CD8-positive, alpha-beta memory T cell (primary cell): ENCODE data around the gene LEMD2. TPM values are rescaled to one million over a fixed set of nuclear protein-coding genes. Genes with fewer than 3 reads are reported as not detected.

Source experiments
- CTCF ChIA-PET: fragments of 350-600 bp; sonication (Branson Sonifier 250); formaldehyde crosslinking; loops from one replicate; lab custom pipeline; 2021; ENCODE audit warnings: antibody characterized with exemption; lab: Charles Lee
- POLR2A ChIA-PET: fragments of 350-600 bp; sonication (Branson Sonifier 250); formaldehyde crosslinking; loops from one replicate; lab custom pipeline; 2021; ENCODE audit warnings: antibody characterized with exemption; lab: Charles Lee
- DNase-seq, 5 donors: peaks; one replicate each; pipeline versions ENCODE4 v3.0.0 to v3.0.0-alpha.2; 2020 to 2022; ENCODE audit warnings: mixed read lengths in 1 of 5
- H3K27ac ChIP-seq: one replicate; pipeline ENCODE4 v1.7.0; 2013; ENCODE audit warnings: low read depth, mild to moderate bottlenecking, low read length, moderate library complexity
- H3K27me3 ChIP-seq: 2 replicates; pipeline ENCODE4 v1.7.0; 2013; ENCODE audit warnings: low read length, mild to moderate bottlenecking; ENCODE audit not compliant: insufficient read depth, poor library complexity, severe bottlenecking
- H3K36me3 ChIP-seq: 2 replicates; pipeline ENCODE4 v1.7.0; 2013; ENCODE audit warnings: mild to moderate bottlenecking, low read length, moderate library complexity; ENCODE audit not compliant: insufficient read depth
- H3K4me1 ChIP-seq: 2 replicates; pipeline ENCODE4 v1.7.0; 2013; ENCODE audit warnings: mild to moderate bottlenecking, low read length, moderate library complexity; ENCODE audit not compliant: insufficient read depth
- H3K4me3 ChIP-seq: 2 replicates; pipeline ENCODE4 v1.7.0; 2013; ENCODE audit warnings: mild to moderate bottlenecking, low read length
- H3K9me3 ChIP-seq: 2 replicates; pipeline ENCODE4 v1.7.0; 2013; ENCODE audit warnings: mild to moderate bottlenecking, low read length
- H3K27ac Mint-ChIP-seq, 8 donors: one replicate each; pipeline ENCODE4 v1.8.0; 2020 to 2021; ENCODE audit warnings: mixed read lengths in 8 of 8, mild to moderate bottlenecking in 6 of 8, inconsistent platforms in 3 of 8, moderate library complexity in 3 of 8
- H3K27me3 Mint-ChIP-seq, 2 donors: one replicate each; pipeline ENCODE4 v1.8.0; 2020 to 2021; ENCODE audit warnings: mixed read lengths in 2 of 2, mild to moderate bottlenecking in 1 of 2, moderate library complexity in 1 of 2
- H3K36me3 Mint-ChIP-seq, 3 donors: one replicate each; pipeline ENCODE4 v1.8.0; 2020 to 2021; ENCODE audit warnings: mixed read lengths in 3 of 3, inconsistent platforms in 1 of 3, mild to moderate bottlenecking in 1 of 3
- H3K4me1 Mint-ChIP-seq, 3 donors: one replicate each; pipeline ENCODE4 v1.8.0; 2020 to 2021; ENCODE audit warnings: mixed read lengths in 3 of 3, inconsistent platforms in 1 of 3, mild to moderate bottlenecking in 1 of 3
- H3K4me3 Mint-ChIP-seq, 7 donors: one replicate each; pipeline ENCODE4 v1.8.0; 2020 to 2021; ENCODE audit warnings: mixed read lengths in 7 of 7, mild to moderate bottlenecking in 6 of 7, moderate library complexity in 4 of 7, inconsistent platforms in 2 of 7
- H3K9me3 Mint-ChIP-seq, 5 donors: one replicate each; pipeline ENCODE4 v1.8.0; 2020 to 2022; ENCODE audit warnings: mixed read lengths in 5 of 5, mild to moderate bottlenecking in 3 of 5, moderate library complexity in 2 of 5, inconsistent platforms in 1 of 5
- polyA plus RNA-seq: library from polyadenylated mRNA; unstranded; fragments of 300-500 nt; fragmentation: Illumina TruSeq; gene quantifications from one replicate; pipeline ENCODE4 v1.2.3, GENCODE V29; 2021
- total RNA-seq, 2 experiments: library from RNA; stranded (reverse); gene quantifications; one replicate each; pipeline ENCODE4 v1.2.3, GENCODE V29; 2021

LEMD2 gene
- total and polyA plus RNA-seq, 3 experiments from 2014 or later = 45.4 to 55.5 (median 51.8) TPM

DNA sequence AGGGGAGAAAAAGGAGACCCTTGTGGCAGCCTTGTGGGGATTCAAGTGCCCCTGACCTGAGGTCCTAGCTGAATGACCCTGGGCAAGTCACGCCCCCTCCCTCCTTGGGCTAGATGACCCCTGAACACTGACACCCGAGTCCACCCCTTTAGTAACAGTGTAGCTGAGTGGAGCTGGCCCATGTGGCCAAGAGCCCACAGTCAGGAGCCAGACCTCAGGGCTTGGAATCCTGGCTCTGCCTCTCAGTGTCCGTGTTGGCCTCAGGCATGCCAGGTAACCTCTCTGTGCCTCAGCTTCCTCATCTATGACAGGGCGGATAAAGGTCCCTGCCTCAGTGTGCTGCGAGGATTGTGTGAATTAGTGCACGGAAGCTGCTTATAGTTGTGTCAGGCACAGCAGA lies 56.5 kb downstream of the LEMD2 start:
- Mint-ChIP-seq H3K27ac (no peak overlapping the region), H3K4me3 (no peak overlapping the region), H3K9me3 (no peaks in the 10 kb centered on the region), H3K4me1 (no peaks in the 10 kb centered on the region), H3K36me3 (no peaks in the 10 kb centered on the region), H3K27me3 (peaks cover 3 to 4% of the 10 kb centered on the region in 2 donors)
- Histone ChIP-seq H3K36me3 (no peaks in the 10 kb centered on the region), H3K4me3 (no peak overlapping the region), H3K27me3 (no peaks in the 10 kb centered on the region), H3K27ac (no peak overlapping the region), H3K4me1 (no peaks in the 10 kb centered on the region), H3K9me3 (no peaks in the 10 kb centered on the region)
- ChIA-PET CTCF (interaction anchor here (1.1 kb wide), 1 partner anchor 21 kb away, joined by 3 read pairs; the partner anchor contains the start of gene UQCC2), POLR2A (interaction anchor here (0.6 kb wide), 1 partner anchor 134 kb away, joined by 4 read pairs; no protein-coding TSS in a partner anchor)
- no peak for DNase-seq

DNA sequence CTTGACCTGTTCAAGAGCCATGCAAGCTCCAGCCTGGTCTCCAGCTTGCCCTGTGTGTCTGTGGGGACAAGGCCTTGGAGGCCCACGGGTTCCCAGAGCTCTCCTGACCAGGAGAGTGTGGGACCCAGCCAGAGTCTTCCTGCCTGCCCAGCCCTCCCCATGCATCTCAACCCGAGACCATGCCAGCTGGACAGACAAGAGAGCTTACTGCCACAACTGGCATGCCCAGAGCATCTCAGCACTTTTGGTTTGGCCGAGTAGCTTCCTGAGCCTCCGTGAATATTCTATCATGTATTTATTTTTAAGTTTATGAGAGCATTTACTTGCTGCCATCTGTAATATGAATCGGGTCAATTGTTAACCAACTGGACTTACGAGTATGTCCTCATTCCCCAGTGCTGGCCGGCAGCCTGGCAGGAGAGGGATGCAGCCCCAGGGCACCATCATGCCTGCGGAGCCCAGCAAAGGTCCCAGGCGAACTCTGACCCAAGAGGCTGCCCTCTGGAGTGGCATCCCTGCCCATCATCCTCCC lies 57.1 kb downstream of the LEMD2 start:
- Histone ChIP-seq H3K27ac (no peak overlapping the region), H3K9me3 (no peaks in the 10 kb centered on the region), H3K27me3 (no peaks in the 10 kb centered on the region), H3K4me1 (no peaks in the 10 kb centered on the region), H3K36me3 (no peaks in the 10 kb centered on the region), H3K4me3 (no peak overlapping the region)
- Mint-ChIP-seq H3K9me3 (no peaks in the 10 kb centered on the region), H3K4me1 (no peaks in the 10 kb centered on the region), H3K4me3 (no peak overlapping the region), H3K27ac (no peak overlapping the region), H3K27me3 (peaks cover 4 to 6% of the 10 kb centered on the region in 2 donors), H3K36me3 (no peaks in the 10 kb centered on the region)
- DNase-seq = no peak
- ChIA-PET POLR2A (interaction anchor here (0.6 kb wide), 1 partner anchor 133 kb away, joined by 4 read pairs; no protein-coding TSS in a partner anchor), CTCF (interaction anchor here (1.1 kb wide), 1 partner anchor 21 kb away, joined by 3 read pairs; the partner anchor contains the start of gene UQCC2)

DNA sequence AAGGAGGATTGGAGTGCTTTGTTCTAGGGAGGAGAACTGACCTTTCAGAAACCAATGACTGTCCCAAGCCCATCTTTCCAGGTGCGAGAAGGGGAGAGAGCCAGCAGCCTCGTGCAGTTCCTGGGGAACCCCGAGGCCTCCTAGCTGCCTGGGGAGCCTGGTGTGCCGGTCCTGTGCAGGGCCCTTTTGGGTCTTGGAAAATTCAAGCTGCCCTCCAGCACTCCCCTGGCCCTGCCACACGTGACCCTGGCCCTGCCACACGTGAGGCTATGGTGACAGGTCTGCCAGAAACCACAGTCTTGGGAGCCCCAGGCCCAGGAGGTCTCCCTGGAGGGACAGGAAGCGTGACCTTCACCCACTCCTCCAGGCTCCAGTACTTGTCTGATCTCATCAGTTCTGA lies 57.9 kb downstream of the LEMD2 start:
- H3K27me3 Mint-ChIP-seq = peaks cover 4 to 12% of the 10 kb centered on the region in 2 donors
- H3K4me3 Mint-ChIP-seq = no peak overlapping the region
- DNase-seq = no peak
- no peaks in the 10 kb centered on the region for H3K4me1 ChIP-seq
- no peaks in the 10 kb centered on the region for H3K9me3 ChIP-seq
- no peak overlapping the region for H3K27ac Mint-ChIP-seq
- H3K4me1 Mint-ChIP-seq = no peaks in the 10 kb centered on the region
- H3K27me3 ChIP-seq = no peaks in the 10 kb centered on the region
- H3K36me3 Mint-ChIP-seq = no peaks in the 10 kb centered on the region
- H3K27ac ChIP-seq = no peak overlapping the region
- ChIA-PET POLR2A (no interaction called here), CTCF (no interaction called here)
- H3K9me3 Mint-ChIP-seq = no peaks in the 10 kb centered on the region
- H3K4me3 ChIP-seq = no peak overlapping the region
- H3K36me3 ChIP-seq = no peaks in the 10 kb centered on the region

DNA sequence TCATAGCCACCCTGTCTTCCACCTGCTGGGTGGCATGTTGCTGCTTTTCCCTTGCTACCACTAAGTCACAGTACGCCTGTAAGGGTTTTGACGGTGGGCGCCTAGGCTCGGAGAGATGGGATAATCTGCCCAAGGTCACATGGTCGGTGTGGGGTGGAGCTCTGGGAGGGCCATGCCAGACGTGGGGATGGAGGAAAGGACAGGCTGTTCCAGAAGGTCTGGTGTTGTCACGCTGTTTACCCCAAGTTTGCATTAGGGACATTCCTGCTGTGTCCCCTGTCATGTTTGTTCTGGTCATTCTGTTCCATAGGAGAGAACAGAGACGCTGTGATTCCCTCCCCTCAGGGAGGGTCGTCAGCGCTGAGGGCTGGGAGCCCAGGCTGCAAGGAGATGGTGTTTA lies 58.3 kb downstream of the LEMD2 start:
- CTCF ChIA-PET = no interaction called here
- H3K4me1 Mint-ChIP-seq = no peaks in the 10 kb centered on the region
- H3K27ac ChIP-seq = no peak overlapping the region

DNA sequence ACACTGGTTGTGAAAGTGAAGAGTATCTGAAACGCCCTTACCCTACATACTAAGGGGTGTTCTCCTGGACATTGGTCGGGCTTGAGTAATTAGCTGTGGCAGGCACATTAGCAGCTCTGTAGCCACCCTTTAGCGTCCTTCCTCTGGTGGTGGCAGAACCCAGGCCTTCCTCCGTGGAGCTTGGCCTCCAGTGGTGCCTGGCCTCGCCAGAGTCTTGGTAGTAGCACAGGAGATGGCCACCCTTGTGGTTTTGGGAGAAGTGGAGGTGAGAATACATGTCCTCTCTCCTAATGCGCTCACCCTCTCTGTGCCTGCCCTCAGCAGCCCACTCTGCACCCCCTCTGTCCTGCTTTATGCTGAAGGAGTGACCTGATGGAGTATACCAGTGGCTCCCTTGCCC lies 59.9 kb downstream of the LEMD2 start:
- H3K36me3 ChIP-seq = no peaks in the 10 kb centered on the region
- ChIA-PET POLR2A (no interaction called here), CTCF (no interaction called here)
- no peaks in the 10 kb centered on the region for H3K9me3 ChIP-seq
- H3K9me3 Mint-ChIP-seq = no peaks in the 10 kb centered on the region
- no peaks in the 10 kb centered on the region for H3K27me3 ChIP-seq
- H3K4me3 ChIP-seq = no peak overlapping the region
- DNase-seq = no peak
- peaks cover 9 to 26% of the 10 kb centered on the region in 2 donors for H3K27me3 Mint-ChIP-seq
- H3K4me1 Mint-ChIP-seq = peaks cover 5 to 7% (median 7%) of the 10 kb centered on the region in 3 donors
- no peak overlapping the region for H3K4me3 Mint-ChIP-seq
- H3K27ac ChIP-seq = no peak overlapping the region
- peaks cover 7% of the 10 kb centered on the region for H3K4me1 ChIP-seq
- H3K27ac Mint-ChIP-seq = peak overlapping the region in 2 of 8 donors; percentile 8 to 56
- H3K36me3 Mint-ChIP-seq = no peaks in the 10 kb centered on the region

More for the DNA sequence above, 58.3 kb downstream of the LEMD2 start:
- POLR2A ChIA-PET = no interaction called here
- H3K27me3 ChIP-seq = no peaks in the 10 kb centered on the region
- H3K36me3 ChIP-seq = no peaks in the 10 kb centered on the region
- Mint-ChIP-seq H3K4me3 (no peak overlapping the region), H3K27ac (peak overlapping the region in 2 of 8 donors; percentile 3 to 78), H3K9me3 (no peaks in the 10 kb centered on the region), H3K36me3 (no peaks in the 10 kb centered on the region), H3K27me3 (peaks cover 4 to 14% of the 10 kb centered on the region in 2 donors)
- no peak overlapping the region for H3K4me3 ChIP-seq
- no peaks in the 10 kb centered on the region for H3K9me3 ChIP-seq
- DNase-seq = no peak
- H3K4me1 ChIP-seq = no peaks in the 10 kb centered on the region

DNA sequence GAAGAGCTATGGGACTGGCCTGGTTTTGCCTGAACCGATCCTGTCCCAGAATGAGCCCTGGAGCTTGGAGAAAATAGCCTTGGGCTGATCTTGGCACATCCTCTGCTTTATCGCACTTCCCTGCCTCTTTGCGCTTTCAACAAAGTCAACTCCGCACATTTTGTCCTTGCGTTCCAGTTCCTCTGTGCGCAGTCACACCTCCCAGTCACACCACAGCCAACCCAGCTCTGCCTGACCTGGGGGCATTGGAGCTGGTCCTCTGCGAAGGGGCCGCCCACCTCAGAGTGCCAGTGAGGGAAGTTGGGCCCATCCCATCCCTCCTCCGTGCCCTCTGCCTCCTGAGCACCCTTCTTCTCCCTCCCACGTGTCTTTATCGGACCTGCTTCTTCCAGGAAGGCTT lies 60.5 kb downstream of the LEMD2 start:
- Histone ChIP-seq H3K9me3 (no peaks in the 10 kb centered on the region), H3K36me3 (no peaks in the 10 kb centered on the region), H3K27me3 (no peaks in the 10 kb centered on the region), H3K27ac (no peak overlapping the region), H3K4me3 (no peak overlapping the region), H3K4me1 (peaks cover 14% of the 10 kb centered on the region)
- Mint-ChIP-seq H3K27me3 (peaks cover 10 to 30% of the 10 kb centered on the region in 2 donors), H3K9me3 (no peaks in the 10 kb centered on the region), H3K4me3 (no peak overlapping the region), H3K36me3 (no peaks in the 10 kb centered on the region), H3K4me1 (peaks cover 5 to 8% (median 7%) of the 10 kb centered on the region in 3 donors), H3K27ac (no peak overlapping the region)
- POLR2A ChIA-PET = interaction anchor here (0.5 kb wide), 1 partner anchor 11 kb away, joined by 6 read pairs; no protein-coding TSS in a partner anchor
- CTCF ChIA-PET = interaction anchor here (0.8 kb wide), 1 partner anchor 17 kb away, joined by 4 read pairs; the partner anchor contains the start of gene UQCC2
- DNase-seq = no peak

DNA sequence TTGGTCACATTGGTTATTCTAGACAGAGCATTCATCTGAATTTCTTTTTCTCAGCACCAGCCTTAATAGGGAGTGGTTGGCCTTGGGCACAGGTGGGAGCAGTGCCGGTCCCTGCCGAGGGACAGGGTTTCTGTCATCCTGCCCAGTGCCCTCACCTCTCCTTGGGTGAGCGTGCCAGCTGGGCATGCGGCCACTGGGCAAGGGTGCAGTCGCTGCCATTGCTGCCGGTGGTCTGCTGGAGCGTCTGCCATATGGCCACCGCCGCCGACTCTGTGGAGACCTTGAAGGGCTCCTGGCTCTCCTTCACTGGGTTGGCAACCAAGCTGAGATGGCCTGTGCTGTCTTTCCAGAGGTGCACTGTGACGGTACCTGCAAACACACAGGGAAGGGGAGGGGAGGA lies 61.0 kb downstream of the LEMD2 start:
- CTCF ChIA-PET = interaction anchor here (0.8 kb wide), 1 partner anchor 16 kb away, joined by 4 read pairs; the partner anchor contains the start of gene UQCC2
- H3K27ac Mint-ChIP-seq = peak overlapping the region in 1 of 8 donors; percentile 72
- H3K4me1 Mint-ChIP-seq = peaks cover 5 to 8% (median 7%) of the 10 kb centered on the region in 3 donors

DNA sequence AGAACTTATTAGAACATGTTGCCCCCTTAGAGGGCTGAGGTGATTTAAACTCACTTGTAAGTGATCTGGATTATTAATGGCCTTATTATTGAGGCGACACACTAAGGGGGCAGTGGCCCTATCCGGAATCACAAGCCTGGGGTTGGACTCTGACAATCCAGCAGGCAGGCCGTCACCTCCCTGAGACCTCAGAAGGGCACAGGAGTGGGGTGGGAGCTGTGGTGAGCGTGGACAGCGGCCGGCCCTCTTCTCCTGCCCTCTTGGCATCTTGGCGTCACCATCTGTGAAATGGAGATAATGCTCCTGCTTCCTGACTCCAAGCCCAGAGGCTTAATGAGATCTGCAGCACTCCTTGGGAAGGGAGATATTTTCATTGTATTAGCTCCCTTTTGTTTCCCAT lies 61.8 kb downstream of the LEMD2 start:
- H3K4me1 ChIP-seq = peaks cover 14% of the 10 kb centered on the region
- no peak overlapping the region for H3K27ac ChIP-seq
- no peak for DNase-seq
- H3K27me3 Mint-ChIP-seq = peaks cover 13 to 41% of the 10 kb centered on the region in 2 donors
- H3K4me1 Mint-ChIP-seq = peaks cover 5 to 8% (median 7%) of the 10 kb centered on the region in 3 donors
- H3K9me3 Mint-ChIP-seq = no peaks in the 10 kb centered on the region
- no peak overlapping the region for H3K27ac Mint-ChIP-seq
- no peaks in the 10 kb centered on the region for H3K27me3 ChIP-seq
- H3K4me3 ChIP-seq = no peak overlapping the region
- H3K4me3 Mint-ChIP-seq = no peak overlapping the region
- CTCF ChIA-PET = no interaction called here
- no peaks in the 10 kb centered on the region for H3K9me3 ChIP-seq
- POLR2A ChIA-PET = no interaction called here
- no peaks in the 10 kb centered on the region for H3K36me3 Mint-ChIP-seq
- H3K36me3 ChIP-seq = no peaks in the 10 kb centered on the region

More for the DNA sequence above, 61.0 kb downstream of the LEMD2 start:
- no peak for DNase-seq
- Mint-ChIP-seq H3K36me3 (no peaks in the 10 kb centered on the region), H3K9me3 (no peaks in the 10 kb centered on the region), H3K27me3 (peaks cover 8 to 34% of the 10 kb centered on the region in 2 donors), H3K4me3 (no peak overlapping the region)
- no peaks in the 10 kb centered on the region for H3K9me3 ChIP-seq
- H3K4me1 ChIP-seq = peaks cover 14% of the 10 kb centered on the region
- H3K27ac ChIP-seq = no peak overlapping the region
- no peak overlapping the region for H3K4me3 ChIP-seq
- no peaks in the 10 kb centered on the region for H3K27me3 ChIP-seq
- H3K36me3 ChIP-seq = no peaks in the 10 kb centered on the region
- POLR2A ChIA-PET = interaction anchor here (0.5 kb wide), 1 partner anchor 10 kb away, joined by 6 read pairs; no protein-coding TSS in a partner anchor
